ENCODE data around the gene DLGAP4. TPM values are rescaled to one million over a fixed set of nuclear protein-coding genes. Genes with fewer than 3 reads are reported as not detected.

The DLGAP4 gene
- total RNA-seq, 1 experiment from 2014 or later: 40.3 TPM

DNA sequence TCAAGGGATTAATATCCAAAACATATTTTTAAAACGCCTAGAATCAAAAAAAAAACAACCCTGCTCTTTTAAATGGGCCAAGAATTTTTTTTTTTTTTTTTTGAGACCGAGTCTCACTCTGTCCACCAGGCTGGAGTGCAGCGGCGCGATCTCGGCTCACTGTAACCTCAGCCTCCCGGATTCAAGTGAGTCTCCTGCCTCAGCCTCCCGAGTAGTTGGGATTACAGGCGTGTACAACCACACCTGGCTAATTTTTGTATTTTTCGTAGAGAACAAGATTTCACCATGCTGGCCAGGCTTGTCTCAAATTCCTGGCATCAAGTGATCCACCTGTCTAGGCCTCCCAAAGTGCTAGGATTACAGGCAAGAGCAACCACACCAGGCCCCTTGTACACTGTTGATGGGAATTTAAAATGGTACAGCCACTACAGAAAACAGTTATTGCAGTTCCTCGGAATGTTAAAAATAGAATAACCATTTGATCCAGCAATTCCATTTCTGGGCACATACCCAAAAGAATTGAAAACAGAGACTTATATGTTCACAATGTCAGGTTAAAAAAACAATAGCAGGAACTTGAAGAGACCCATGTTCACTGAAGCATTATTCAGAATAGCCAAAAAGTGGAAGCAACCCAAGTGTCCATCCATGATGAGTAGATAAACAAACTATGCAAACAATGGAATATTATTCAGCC lies 232.0 kb downstream of the DLGAP4 start:
- RAD21 ChIA-PET (ENCODE audit: low non-redundant PET in 1 of 2, low total read pairs in 2 of 2, uncharacterized antibody in 2 of 2, unreplicated experiment in 2 of 2): no interaction called here
- POLR2A ChIA-PET: no interaction called here
- TF ChIP-seq, protein P1, sequence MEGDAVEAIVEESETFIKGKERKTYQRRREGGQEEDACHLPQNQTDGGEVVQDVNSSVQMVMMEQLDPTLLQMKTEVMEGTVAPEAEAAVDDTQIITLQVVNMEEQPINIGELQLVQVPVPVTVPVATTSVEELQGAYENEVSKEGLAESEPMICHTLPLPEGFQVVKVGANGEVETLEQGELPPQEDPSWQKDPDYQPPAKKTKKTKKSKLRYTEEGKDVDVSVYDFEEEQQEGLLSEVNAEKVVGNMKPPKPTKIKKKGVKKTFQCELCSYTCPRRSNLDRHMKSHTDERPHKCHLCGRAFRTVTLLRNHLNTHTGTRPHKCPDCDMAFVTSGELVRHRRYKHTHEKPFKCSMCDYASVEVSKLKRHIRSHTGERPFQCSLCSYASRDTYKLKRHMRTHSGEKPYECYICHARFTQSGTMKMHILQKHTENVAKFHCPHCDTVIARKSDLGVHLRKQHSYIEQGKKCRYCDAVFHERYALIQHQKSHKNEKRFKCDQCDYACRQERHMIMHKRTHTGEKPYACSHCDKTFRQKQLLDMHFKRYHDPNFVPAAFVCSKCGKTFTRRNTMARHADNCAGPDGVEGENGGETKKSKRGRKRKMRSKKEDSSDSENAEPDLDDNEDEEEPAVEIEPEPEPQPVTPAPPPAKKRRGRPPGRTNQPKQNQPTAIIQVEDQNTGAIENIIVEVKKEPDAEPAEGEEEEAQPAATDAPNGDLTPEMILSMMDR (IDR thresholded peaks at IDR 0.05 in 2 of 3, conservative IDR thresholded peaks at IDR 0.05 in 1 of 3; ENCODE audit: borderline replicate concordance in 1 of 3, insufficient read depth in 1 of 3, low read depth in 2 of 3, low read length in 2 of 3): no peak
- no peak for TF ChIP-seq FOSL1 (IDR thresholded peaks at IDR 0.05; ENCODE audit: low read depth)
- Histone ChIP-seq H3K27ac (ENCODE audit: low read depth, low read length) (no peak overlapping the region), H3K4me3 (replicated peaks in 1 of 2; ENCODE audit: low read depth in 1 of 2, low read length in 2 of 2) (no peak overlapping the region), H3K27me3 (ENCODE audit: insufficient read depth, low read length) (no peaks in the 10 kb centered on the region), H4K20me1 (ENCODE audit: insufficient read depth) (no peaks in the 10 kb centered on the region), H2AFZ (ENCODE audit: low read depth, low read length, poor library complexity, severe bottlenecking) (no peak overlapping the region), H3K9me2 (ENCODE audit: insufficient read depth) (no peaks in the 10 kb centered on the region), H3K79me2 (ENCODE audit: insufficient read depth, low read length) (peaks cover 7% of the 10 kb centered on the region; the same call in 1 of the 2 replicates), H3K4me1 (ENCODE audit: control insufficient read depth in 1 of 2, insufficient read depth in 2 of 2, low read length in 2 of 2) (peaks cover 2 to 23% of the 10 kb centered on the region in 2 experiments; a peak in 3 of 4 replicates), H3K9ac (ENCODE audit: low read length) (no peak overlapping the region), H3K9me3 (ENCODE audit: control insufficient read depth in 1 of 2, insufficient read depth in 1 of 2, low read depth in 1 of 2, low read length in 2 of 2) (no peaks in the 10 kb centered on the region), H3K36me3 (ENCODE audit: control insufficient read depth in 1 of 2, insufficient read depth in 2 of 2, low read length in 2 of 2) (no peaks in the 10 kb centered on the region), H3K4me2 (ENCODE audit: low read length) (no peak overlapping the region)
- intact Hi-C loops (cut with micrococcal nuclease): no loop called here
- CTCF ChIA-PET: interaction anchor here (0.7 kb wide), 1 partner anchor 22 kb away, joined by 3 read pairs; no protein-coding TSS in a partner anchor
- ATAC-seq: no peak
- no TSS peak for BruUV-seq (replicated peaks)
- no peak for DNase-seq (ENCODE audit: low read depth, low spot score)

DNA sequence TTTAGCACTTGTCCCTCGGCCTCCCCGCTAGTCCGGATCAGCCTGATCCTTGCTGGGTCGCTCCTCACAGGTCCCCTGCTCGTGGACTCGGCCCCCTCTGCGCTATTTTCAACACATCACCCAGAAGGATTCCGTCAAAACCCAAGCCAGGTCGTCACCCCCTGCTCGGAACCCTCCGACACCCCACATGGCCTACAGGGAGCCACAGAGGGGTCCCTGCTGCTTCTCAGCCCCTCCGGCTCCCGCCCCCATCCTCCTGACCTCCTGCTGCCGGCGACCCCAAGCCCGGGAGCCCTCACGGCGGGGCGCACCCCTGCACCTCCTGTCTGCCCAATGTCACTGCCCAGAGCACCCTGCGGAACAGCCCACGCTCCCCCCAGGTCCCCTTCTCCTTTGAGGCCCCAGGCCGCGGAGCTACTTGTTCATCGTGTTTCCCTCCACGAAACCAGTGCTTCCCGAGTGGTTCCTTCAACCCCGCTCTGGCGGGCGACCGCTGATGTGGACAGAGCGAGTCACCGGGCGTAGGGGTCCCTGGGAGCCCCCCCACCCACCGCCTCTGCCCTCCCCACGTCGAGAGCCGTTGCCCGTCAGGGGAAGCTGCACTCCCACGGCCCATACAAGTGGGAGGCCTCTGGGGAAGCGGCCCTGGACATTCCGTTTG lies 234.5 kb downstream of the DLGAP4 start:
- peaks cover 7% of the 10 kb centered on the region; the same call in 1 of the 2 replicates for H3K79me2 ChIP-seq (ENCODE audit: insufficient read depth, low read length)
- H3K9me3 ChIP-seq (ENCODE audit: control insufficient read depth in 1 of 2, insufficient read depth in 1 of 2, low read depth in 1 of 2, low read length in 2 of 2): no peaks in the 10 kb centered on the region
- H4K20me1 ChIP-seq (ENCODE audit: insufficient read depth): no peaks in the 10 kb centered on the region
- intact Hi-C loops (cut with micrococcal nuclease): no loop called here
- H3K27ac ChIP-seq (ENCODE audit: low read depth, low read length): peak overlapping the region; percentile 87
- H3K27me3 ChIP-seq (ENCODE audit: insufficient read depth, low read length): no peaks in the 10 kb centered on the region
- H3K4me3 ChIP-seq (replicated peaks in 1 of 2; ENCODE audit: low read depth in 1 of 2, low read length in 2 of 2): peak overlapping the region; percentile 78 to 92
- peak overlapping the region; percentile 97 for H3K4me2 ChIP-seq (ENCODE audit: low read length)
- RAD21 ChIA-PET (ENCODE audit: low non-redundant PET in 1 of 2, low total read pairs in 2 of 2, uncharacterized antibody in 2 of 2, unreplicated experiment in 2 of 2): no interaction called here
- no peak overlapping the region for H2AFZ ChIP-seq (ENCODE audit: low read depth, low read length, poor library complexity, severe bottlenecking)
- H3K4me1 ChIP-seq (ENCODE audit: control insufficient read depth in 1 of 2, insufficient read depth in 2 of 2, low read length in 2 of 2): peaks cover 2 to 24% of the 10 kb centered on the region in 2 experiments; a peak in 3 of 4 replicates
- TF ChIP-seq ZNF274 (IDR thresholded peaks at IDR 0.05; ENCODE audit: low read depth, low read length) (no peak), RAD21 (IDR thresholded peaks at IDR 0.05; ENCODE audit: low read depth) (no peak), CEBPB (IDR thresholded peaks at IDR 0.05; ENCODE audit: low read depth) (no peak), EZH2phosphoT487 (IDR thresholded peaks at IDR 0.05; ENCODE audit: borderline replicate concordance) (no peak), CBX3 (IDR thresholded peaks at IDR 0.05; ENCODE audit: low read depth) (no peak), YY1 (IDR thresholded peaks at IDR 0.05; ENCODE audit: extremely low read depth, insufficient replicate concordance, low read depth, low read length) (no peak), EZH2 (IDR thresholded peaks at IDR 0.05) (no peak), FOSL1 (IDR thresholded peaks at IDR 0.05; ENCODE audit: low read depth) (no peak), ELF1 (IDR thresholded peaks at IDR 0.05; ENCODE audit: borderline replicate concordance, low read depth) (no peak)
- TF ChIP-seq, protein P1 (IDR thresholded peaks at IDR 0.05 in 2 of 3, conservative IDR thresholded peaks at IDR 0.05 in 1 of 3; ENCODE audit: borderline replicate concordance in 1 of 3, insufficient read depth in 1 of 3, low read depth in 2 of 3, low read length in 2 of 3): no peak
- ATAC-seq (no peak), DNase-seq (ENCODE audit: low read depth, low spot score) (no peak)
- POLR2A ChIA-PET: interaction anchor here (1.7 kb wide), 1 partner anchor 64 kb away, joined by 4 read pairs; the partner anchor contains the start of gene RAB5IF
- CTCF ChIA-PET: no interaction called here
- H3K36me3 ChIP-seq (ENCODE audit: control insufficient read depth in 1 of 2, insufficient read depth in 2 of 2, low read length in 2 of 2): no peaks in the 10 kb centered on the region
- H3K9ac ChIP-seq (ENCODE audit: low read length): peak overlapping the region; percentile 79
- no peaks in the 10 kb centered on the region for H3K9me2 ChIP-seq (ENCODE audit: insufficient read depth)
- no TSS peak for BruUV-seq (replicated peaks)
